B cell (primary cell): ENCODE data around the gene ARPC1A. TPM values are rescaled to one million over a fixed set of nuclear protein-coding genes. Genes with fewer than 3 reads are reported as not detected.
A peak's percentile ranks its signal among the peaks of the same experiment; 100 is the strongest.

Experiments used
- ATAC-seq: fragments of 200-7000 bp; cut with Tn5 transposase; one replicate; pipeline ENCODE4 v1.10.0; 2021; ENCODE audit warnings: low read depth, mild to moderate bottlenecking, moderate number of reproducible peaks, moderate library complexity
- CTCF ChIA-PET: fragments of 350-600 bp; sonication (Branson Sonifier 250); formaldehyde crosslinking; loops from one replicate; lab custom pipeline; 2021; ENCODE audit warnings: antibody characterized with exemption, inconsistent platforms; lab: Charles Lee
- POLR2A ChIA-PET: fragments of 350-600 bp; sonication (Branson Sonifier 250); formaldehyde crosslinking; loops from one replicate; lab custom pipeline; 2021; ENCODE audit warnings: antibody characterized with exemption; lab: Charles Lee
- DNase-seq: peaks from one replicate; pipeline ENCODE4 v3.0.0; 2013
- H2AFZ ChIP-seq: 2 replicates; pipeline ENCODE4 v1.6.1; 2012; ENCODE audit warnings: mild to moderate bottlenecking, low read depth, low read length; ENCODE audit not compliant: insufficient read depth, poor library complexity, severe bottlenecking
- H3K27ac ChIP-seq, 2 donors: 1 replicate in 1 of 2; 2 replicates in 1 of 2; pipeline ENCODE4 v1.5.1; 2012 to 2013; ENCODE audit warnings: low read length in 2 of 2, mild to moderate bottlenecking in 2 of 2, moderate library complexity in 1 of 2
- H3K27me3 ChIP-seq, 4 experiments: fragments of 200-600 bp in 1 of 4; sonication (generic) in 1 of 4; replicated peaks in 1 of 4; 1 replicate in 2 of 4; 2 replicates in 2 of 4; pipeline versions ENCODE4 v1.6.1 to v1.7.0; 2013 to 2016; ENCODE audit warnings: low read length in 3 of 4, mild to moderate bottlenecking in 2 of 4, mixed read lengths in 1 of 4, moderate library complexity in 1 of 4; ENCODE audit not compliant: insufficient read depth in 4 of 4, control insufficient read depth in 3 of 4; ENCODE audit errors: control extremely low read depth in 1 of 4
- H3K36me3 ChIP-seq, 2 experiments: replicated peaks in 1 of 2; 1 replicate in 1 of 2; 2 replicates in 1 of 2; pipeline versions ENCODE4 v1.6.1 to v1.7.1; 2013; ENCODE audit warnings: low read length in 1 of 2; ENCODE audit not compliant: insufficient read depth in 2 of 2, control insufficient read depth in 1 of 2; ENCODE audit errors: control extremely low read depth in 1 of 2, extremely low read depth in 1 of 2
- H3K4me1 ChIP-seq, 2 donors: fragments of 200-600 bp in 1 of 2; sonication (generic) in 1 of 2; 1 replicate in 1 of 2; 2 replicates in 1 of 2; pipeline versions ENCODE4 v1.5.1 to v1.6.1; 2013 to 2017; ENCODE audit warnings: low read length in 2 of 2; ENCODE audit not compliant: control insufficient read depth in 2 of 2, insufficient read depth in 2 of 2
- H3K4me2 ChIP-seq: replicated peaks from 2 replicates; pipeline ENCODE3; 2012; ENCODE audit warnings: mild to moderate bottlenecking, low read depth, low read length; ENCODE audit not compliant: poor library complexity, severe bottlenecking
- H3K4me3 ChIP-seq, 5 experiments: fragments of 200-600 bp in 1 of 5; sonication (generic) in 1 of 5; 1 replicate in 3 of 5; 2 replicates in 2 of 5; pipeline versions ENCODE4 v1.5.1 to v1.7.0; 2011 to 2016; ENCODE audit warnings: low read length in 4 of 5, mild to moderate bottlenecking in 4 of 5, low read depth in 2 of 5, control low read depth in 1 of 5, moderate library complexity in 1 of 5; ENCODE audit not compliant: insufficient read depth in 1 of 5; ENCODE audit errors: control extremely low read depth in 1 of 5, extremely low read depth in 1 of 5
- H3K79me2 ChIP-seq: fragments of 200-600 bp; sonication (generic); one replicate; pipeline ENCODE4 v1.6.0; 2016; ENCODE audit warnings: low read length; ENCODE audit not compliant: control insufficient read depth, insufficient read depth
- H3K9ac ChIP-seq: fragments of 200-600 bp; sonication (generic); 2 replicates; pipeline ENCODE4 v1.6.1; 2017; ENCODE audit warnings: mild to moderate bottlenecking, low read length, moderate library complexity
- H3K9me3 ChIP-seq, 3 donors: one replicate each; pipeline versions ENCODE4 v1.6.1 to v1.7.1; 2013; ENCODE audit warnings: low read length in 2 of 3; ENCODE audit not compliant: control insufficient read depth in 2 of 3, insufficient read depth in 1 of 3; ENCODE audit errors: control extremely low read depth in 1 of 3
- H4K20me1 ChIP-seq: 2 replicates; pipeline ENCODE4 v1.6.0; 2012; ENCODE audit warnings: mild to moderate bottlenecking, low read length; ENCODE audit not compliant: insufficient read depth, control insufficient read depth, poor library complexity, severe bottlenecking
- H3K27ac Mint-ChIP-seq: one replicate; pipeline ENCODE4 v1.8.0; 2021; ENCODE audit warnings: mixed read lengths
- H3K27me3 Mint-ChIP-seq: one replicate; pipeline ENCODE4 v1.8.0; 2021; ENCODE audit warnings: mixed read lengths
- H3K4me1 Mint-ChIP-seq: one replicate; pipeline ENCODE4 v1.8.0; 2021; ENCODE audit warnings: mixed read lengths
- H3K4me3 Mint-ChIP-seq: one replicate; pipeline ENCODE4 v1.8.0; 2021; ENCODE audit warnings: mixed read lengths
- H3K9me3 Mint-ChIP-seq: one replicate; pipeline ENCODE4 v1.8.0; 2022; ENCODE audit warnings: mixed read lengths; ENCODE audit not compliant: insufficient read depth
- CTCF ChIP-seq: fragments of 200-600 bp; IDR thresholded peaks from one replicate; pipeline ENCODE4 v1.8.0; 2022; ENCODE audit warnings: antibody characterized with exemption, mild to moderate bottlenecking
- EZH2 ChIP-seq: IDR thresholded peaks from 2 replicates; pipeline ENCODE4 v1.6.1; 2012; ENCODE audit warnings: borderline replicate concordance, low read depth, mild to moderate bottlenecking, moderate library complexity, low read length; ENCODE audit not compliant: insufficient read depth, poor library complexity, severe bottlenecking
- WGBS: methylation state at CpG from one replicate; pipeline ENCODE4 v1.1.5; 2013; ENCODE audit warnings: missing lambda C conversion rate; ENCODE audit not compliant: insufficient coverage; 5-methylcytosine and 5-hydroxymethylcytosine counted together
- intact Hi-C: fragments of 100-400 bp; cut with micrococcal nuclease; formaldehyde crosslinking; loops from one replicate; pipeline ENCODE4 v1.10.0; 2022
- polyA plus RNA-seq: library from polyadenylated mRNA; depleted of rRNA; stranded (reverse); fragments of >200 nt; gene quantifications from 2 replicates; pipeline ENCODE4 v1.2.3, GENCODE V29; 2012
- total RNA-seq, 2 donors: library from RNA; stranded (reverse); fragments of 120-200 nt in 1 of 2; gene quantifications; 1 replicate in 1 of 2; 2 replicates in 1 of 2; pipeline versions ENCODE4 v1.2.3 to v1.2.4, GENCODE V29; 2013 to 2022

The ARPC1A gene
- total and polyA plus RNA-seq, 2 donors (not counting 1 experiment from before 2014, with no cell fraction given) = 41.7 to 45.5 TPM

GRCh38 chr7:99331002-99331401 lies 5.3 kb downstream of the ARPC1A start:
- Histone ChIP-seq H4K20me1 (peaks cover 74% of the 10 kb centered on the region), H3K4me3 (no peak overlapping the region), H3K4me1 (peaks cover 15 to 19% of the 10 kb centered on the region in 2 donors), H3K79me2 (peaks cover 91% of the 10 kb centered on the region), H3K36me3 (peaks cover 5 to 12% of the 10 kb centered on the region in 2 experiments), H3K27ac (no peak overlapping the region), H3K9me3 (peaks cover 0 to 2% (median 0%) of the 10 kb centered on the region in 3 donors), H3K9ac (no peak overlapping the region), H3K27me3 (no peaks in the 10 kb centered on the region), H2AFZ (no peak overlapping the region), H3K4me2 (no peak overlapping the region)
- no peak for ATAC-seq
- H3K4me3 Mint-ChIP-seq = no peak overlapping the region
- no peak for TF ChIP-seq CTCF
- TF ChIP-seq EZH2 = no peak
- peak overlapping the region; percentile 22 for H3K27ac Mint-ChIP-seq
- CTCF ChIA-PET = no interaction called here
- no peak for DNase-seq
- peaks cover 52% of the 10 kb centered on the region for H3K4me1 Mint-ChIP-seq
- POLR2A ChIA-PET = no interaction called here
- intact Hi-C loops = no loop called here
- H3K27me3 Mint-ChIP-seq = no peaks in the 10 kb centered on the region
- H3K9me3 Mint-ChIP-seq = no peaks in the 10 kb centered on the region
- 100% methylated on average over 1 of the region's 2 CpGs for WGBS

GRCh38 chr7:99339595-99339994 lies 13.9 kb downstream of the ARPC1A start:
- DNase-seq (no peak), ATAC-seq (no peak)
- H3K27ac Mint-ChIP-seq = peak overlapping the region; percentile 24
- CTCF ChIA-PET = no interaction called here
- H3K27me3 Mint-ChIP-seq = no peaks in the 10 kb centered on the region
- no CpG with 5 or more reads among the region's 3 CpGs for WGBS
- H3K27ac ChIP-seq = no peak overlapping the region
- H3K4me2 ChIP-seq = no peak overlapping the region
- no peaks in the 10 kb centered on the region for H3K9me3 Mint-ChIP-seq
- POLR2A ChIA-PET = no interaction called here
- H3K9ac ChIP-seq = no peak overlapping the region
- H3K4me1 Mint-ChIP-seq = no peaks in the 10 kb centered on the region
- H3K4me3 Mint-ChIP-seq = no peak overlapping the region
- no peak overlapping the region for H2AFZ ChIP-seq
- peaks cover 23 to 50% of the 10 kb centered on the region in 2 experiments for H3K36me3 ChIP-seq
- H3K9me3 ChIP-seq = no peaks in the 10 kb centered on the region
- H3K27me3 ChIP-seq = no peaks in the 10 kb centered on the region
- TF ChIP-seq CTCF (no peak), EZH2 (no peak)
- peaks cover 34% of the 10 kb centered on the region for H3K79me2 ChIP-seq
- no peak overlapping the region for H3K4me3 ChIP-seq
- no peaks in the 10 kb centered on the region for H3K4me1 ChIP-seq
- H4K20me1 ChIP-seq = peaks cover 29% of the 10 kb centered on the region
- intact Hi-C loops = no loop called here
